Nephron progenitor cell (in vitro differentiated cells): ENCODE measurements around the gene FMC1.
"Not testable (repeated sequence)": the region's sequence is repeated elsewhere in the genome, so short reads cannot be mapped to it uniquely, and the experiment has no call there.

ENCODE experiments used
- DNase-seq: peaks from one replicate; pipeline ENCODE4 v3.0.0; 2021
- H3K27ac Mint-ChIP-seq: 2 replicates; pipeline ENCODE4 v1.8.0; 2021; ENCODE audit warnings: mild to moderate bottlenecking, moderate library complexity, mixed read lengths
- H3K27me3 Mint-ChIP-seq: 2 replicates; pipeline ENCODE4 v1.8.0; 2021; ENCODE audit warnings: mild to moderate bottlenecking, low read depth, mixed read lengths; ENCODE audit not compliant: poor library complexity
- H3K36me3 Mint-ChIP-seq: 2 replicates; pipeline ENCODE4 v1.8.0; 2021; ENCODE audit warnings: low read depth, mixed read lengths
- H3K4me1 Mint-ChIP-seq: 2 replicates; pipeline ENCODE4 v1.8.0; 2021; ENCODE audit warnings: mixed read lengths
- H3K4me3 Mint-ChIP-seq: 2 replicates; pipeline ENCODE4 v1.8.0; 2021; ENCODE audit warnings: mild to moderate bottlenecking, moderate library complexity, mixed read lengths
- H3K9me3 Mint-ChIP-seq: 2 replicates; pipeline ENCODE4 v1.8.0; 2021; ENCODE audit warnings: mild to moderate bottlenecking, moderate library complexity, mixed read lengths
- TF ChIP-seq, protein P1 (sequence below): fragments of 200-600 bp; sonication (generic); IDR thresholded peaks from 2 replicates; pipeline ENCODE4 v1.5.0; 2021; ENCODE audit warnings: antibody characterized with exemption

Gene FMC1

DNA sequence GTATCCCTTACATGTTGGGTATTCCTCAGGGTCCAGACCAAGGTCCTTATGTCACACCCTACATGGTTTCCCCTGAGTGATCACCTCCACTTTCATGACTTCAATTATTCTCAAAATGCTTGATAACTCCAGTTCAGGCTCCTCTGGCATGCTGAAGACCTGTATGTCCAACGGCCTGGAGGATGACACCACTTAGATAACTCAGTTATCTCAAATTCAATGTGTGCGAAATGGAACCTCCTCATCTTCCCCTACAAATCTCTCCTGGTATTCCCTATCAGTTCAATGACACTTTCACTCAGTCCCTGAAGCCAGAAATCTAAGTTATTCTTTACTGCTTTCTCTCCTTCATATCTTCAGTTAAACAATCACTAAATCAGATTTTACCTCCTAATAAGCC lies 9.9 kb downstream of the FMC1 start:
- no peaks in the 10 kb centered on the region for H3K27me3 Mint-ChIP-seq
- no peaks in the 10 kb centered on the region for H3K4me1 Mint-ChIP-seq
- TF ChIP-seq, protein P1, sequence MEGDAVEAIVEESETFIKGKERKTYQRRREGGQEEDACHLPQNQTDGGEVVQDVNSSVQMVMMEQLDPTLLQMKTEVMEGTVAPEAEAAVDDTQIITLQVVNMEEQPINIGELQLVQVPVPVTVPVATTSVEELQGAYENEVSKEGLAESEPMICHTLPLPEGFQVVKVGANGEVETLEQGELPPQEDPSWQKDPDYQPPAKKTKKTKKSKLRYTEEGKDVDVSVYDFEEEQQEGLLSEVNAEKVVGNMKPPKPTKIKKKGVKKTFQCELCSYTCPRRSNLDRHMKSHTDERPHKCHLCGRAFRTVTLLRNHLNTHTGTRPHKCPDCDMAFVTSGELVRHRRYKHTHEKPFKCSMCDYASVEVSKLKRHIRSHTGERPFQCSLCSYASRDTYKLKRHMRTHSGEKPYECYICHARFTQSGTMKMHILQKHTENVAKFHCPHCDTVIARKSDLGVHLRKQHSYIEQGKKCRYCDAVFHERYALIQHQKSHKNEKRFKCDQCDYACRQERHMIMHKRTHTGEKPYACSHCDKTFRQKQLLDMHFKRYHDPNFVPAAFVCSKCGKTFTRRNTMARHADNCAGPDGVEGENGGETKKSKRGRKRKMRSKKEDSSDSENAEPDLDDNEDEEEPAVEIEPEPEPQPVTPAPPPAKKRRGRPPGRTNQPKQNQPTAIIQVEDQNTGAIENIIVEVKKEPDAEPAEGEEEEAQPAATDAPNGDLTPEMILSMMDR: no peak
- no peak for DNase-seq
- no peaks in the 10 kb centered on the region for H3K9me3 Mint-ChIP-seq
- no peak overlapping the region for H3K4me3 Mint-ChIP-seq
- H3K27ac Mint-ChIP-seq: no peak overlapping the region
- peaks cover 69% of the 10 kb centered on the region for H3K36me3 Mint-ChIP-seq

DNA sequence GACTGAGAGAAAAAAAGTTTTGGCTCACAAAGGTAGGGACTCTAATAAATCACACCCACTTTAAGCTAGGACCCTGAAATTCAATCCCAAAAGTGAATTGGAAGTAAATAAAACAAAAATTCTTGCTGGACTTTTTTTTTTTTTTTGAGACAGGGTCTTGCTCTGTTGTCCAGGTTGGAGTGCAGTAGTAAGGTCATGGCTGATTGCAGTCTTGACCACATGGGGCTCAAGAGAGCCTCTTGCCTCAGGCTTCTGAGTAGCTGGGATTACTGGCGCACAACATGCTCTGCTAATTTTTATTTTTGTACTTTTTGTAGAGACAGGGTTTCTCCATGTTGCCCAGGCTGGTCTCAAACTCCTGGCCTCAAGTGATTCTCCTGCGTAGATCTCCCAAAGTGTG lies 13.6 kb downstream of the FMC1 start:
- no peaks in the 10 kb centered on the region for H3K9me3 Mint-ChIP-seq
- peaks cover 10% of the 10 kb centered on the region for H3K4me1 Mint-ChIP-seq
- no peak for DNase-seq
- H3K27ac Mint-ChIP-seq: peak overlapping the region; percentile 77
- peaks cover 55% of the 10 kb centered on the region for H3K36me3 Mint-ChIP-seq
- H3K4me3 Mint-ChIP-seq: no peak overlapping the region
- no peaks in the 10 kb centered on the region for H3K27me3 Mint-ChIP-seq
- TF ChIP-seq, protein P1: no peak

DNA sequence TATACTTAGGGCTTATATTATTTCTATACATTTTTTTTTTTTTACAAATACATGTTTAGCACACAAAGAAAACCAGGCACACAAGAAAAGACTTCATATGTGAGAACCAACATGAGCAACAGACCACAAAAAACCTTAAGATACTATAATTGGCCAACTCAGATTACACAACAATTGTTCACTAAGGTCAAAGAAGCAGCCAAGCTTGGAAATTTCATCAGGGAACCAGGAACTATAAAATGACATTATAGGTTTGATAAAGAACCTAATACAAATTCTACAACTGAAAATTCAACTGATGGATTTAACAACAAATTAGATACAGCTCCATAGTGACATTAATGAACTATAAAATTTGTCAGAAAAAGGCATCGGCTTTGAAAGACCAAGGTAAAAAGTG lies 14.2 kb downstream of the FMC1 start:
- Mint-ChIP-seq H3K36me3 (peaks cover 49% of the 10 kb centered on the region), H3K9me3 (no peaks in the 10 kb centered on the region), H3K4me3 (no peak overlapping the region), H3K27ac (no peak overlapping the region), H3K4me1 (peaks cover 10% of the 10 kb centered on the region), H3K27me3 (no peaks in the 10 kb centered on the region)
- TF ChIP-seq, protein P1: no peak
- DNase-seq: no peak

DNA sequence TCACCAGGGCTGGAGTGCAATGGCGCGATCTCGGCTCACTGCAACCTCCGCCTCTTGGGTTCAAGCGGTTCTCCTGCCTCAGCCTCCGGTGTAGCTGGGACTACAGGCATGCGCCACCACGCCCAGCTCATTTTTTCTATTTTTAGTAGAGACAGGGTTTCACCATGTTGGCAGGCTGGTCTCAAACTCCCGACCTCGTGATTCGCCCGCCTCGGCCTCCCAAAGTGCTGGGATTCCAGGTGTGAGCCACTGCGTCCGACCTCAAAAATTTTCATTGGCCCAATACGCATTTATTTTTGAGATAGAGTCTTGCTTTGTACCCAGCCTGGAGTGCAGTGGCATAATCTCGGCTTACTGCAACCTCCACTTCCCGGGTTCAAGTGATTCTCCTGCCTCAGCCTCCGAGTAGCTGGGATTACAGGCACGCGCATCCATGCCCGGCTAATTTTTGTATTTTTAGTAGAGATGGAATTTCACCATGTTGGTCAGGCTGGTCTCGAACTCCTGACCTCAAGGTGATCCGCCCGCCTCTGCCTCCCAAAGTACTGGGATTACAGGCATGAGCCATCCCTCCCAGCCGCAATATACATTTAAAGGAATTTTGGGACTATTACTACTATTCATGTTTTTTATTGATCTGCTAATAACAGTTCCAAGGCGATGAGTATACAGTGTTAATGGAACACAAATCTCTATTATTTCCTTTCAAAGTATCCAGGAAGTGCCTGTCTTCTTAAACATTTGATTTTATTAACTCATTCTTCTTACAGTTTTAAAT lies 16.8 kb downstream of the FMC1 start:
- H3K27ac Mint-ChIP-seq: peak overlapping the region; percentile 99
- not testable (repeated sequence) for H3K27me3 Mint-ChIP-seq, DNase-seq, H3K9me3 Mint-ChIP-seq
- H3K4me3 Mint-ChIP-seq: peak overlapping the region; percentile 99
- peaks cover 33% of the 10 kb centered on the region for H3K4me1 Mint-ChIP-seq
- H3K36me3 Mint-ChIP-seq: peaks cover 37% of the 10 kb centered on the region

DNA sequence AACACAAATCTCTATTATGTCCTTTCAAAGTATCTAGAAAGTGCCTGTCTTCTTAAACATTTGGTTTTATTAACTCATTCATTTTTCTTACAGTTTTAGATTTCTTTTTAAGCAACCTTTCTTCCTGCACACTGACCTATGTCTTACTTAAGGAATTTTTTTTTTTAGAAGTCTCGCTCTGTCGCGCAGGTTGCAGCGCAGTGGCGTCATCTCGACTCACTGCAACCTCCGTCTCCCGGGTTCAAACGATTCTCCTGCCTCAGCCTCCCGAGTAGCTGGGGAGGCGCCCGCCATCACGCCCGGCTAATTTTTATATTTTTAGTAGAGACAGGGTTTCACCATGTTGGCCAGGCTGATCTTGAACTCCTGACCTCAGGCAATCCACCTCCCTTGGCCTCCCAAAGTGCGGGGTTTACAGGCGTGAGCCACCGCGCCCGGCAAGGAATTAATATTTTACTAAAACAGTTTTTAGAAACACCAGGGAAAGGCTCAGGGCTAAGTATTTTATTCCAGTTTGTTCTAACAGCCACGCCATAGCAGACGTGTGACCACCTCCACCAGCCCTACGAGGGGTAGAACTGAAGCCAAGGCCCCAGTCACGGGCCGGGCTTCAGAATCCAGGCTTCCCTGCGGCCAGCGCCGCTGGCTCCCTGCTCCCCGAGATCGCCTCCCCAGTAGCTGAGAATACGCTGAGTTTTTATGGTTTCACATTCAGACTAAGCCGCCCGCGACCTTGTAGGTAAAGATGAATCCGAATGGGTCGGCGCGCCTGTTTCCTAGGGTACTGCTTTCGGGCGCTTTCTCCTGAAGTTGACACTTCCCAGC lies 17.6 kb downstream of the FMC1 start:
- Mint-ChIP-seq H3K4me1 (peaks cover 36% of the 10 kb centered on the region), H3K27ac (peak overlapping the region; percentile 99), H3K36me3 (peaks cover 39% of the 10 kb centered on the region), H3K9me3 (no peaks in the 10 kb centered on the region), H3K4me3 (peak overlapping the region; percentile 99), H3K27me3 (no peaks in the 10 kb centered on the region)
- TF ChIP-seq, protein P1: no peak
- DNase-seq: no peak

DNA sequence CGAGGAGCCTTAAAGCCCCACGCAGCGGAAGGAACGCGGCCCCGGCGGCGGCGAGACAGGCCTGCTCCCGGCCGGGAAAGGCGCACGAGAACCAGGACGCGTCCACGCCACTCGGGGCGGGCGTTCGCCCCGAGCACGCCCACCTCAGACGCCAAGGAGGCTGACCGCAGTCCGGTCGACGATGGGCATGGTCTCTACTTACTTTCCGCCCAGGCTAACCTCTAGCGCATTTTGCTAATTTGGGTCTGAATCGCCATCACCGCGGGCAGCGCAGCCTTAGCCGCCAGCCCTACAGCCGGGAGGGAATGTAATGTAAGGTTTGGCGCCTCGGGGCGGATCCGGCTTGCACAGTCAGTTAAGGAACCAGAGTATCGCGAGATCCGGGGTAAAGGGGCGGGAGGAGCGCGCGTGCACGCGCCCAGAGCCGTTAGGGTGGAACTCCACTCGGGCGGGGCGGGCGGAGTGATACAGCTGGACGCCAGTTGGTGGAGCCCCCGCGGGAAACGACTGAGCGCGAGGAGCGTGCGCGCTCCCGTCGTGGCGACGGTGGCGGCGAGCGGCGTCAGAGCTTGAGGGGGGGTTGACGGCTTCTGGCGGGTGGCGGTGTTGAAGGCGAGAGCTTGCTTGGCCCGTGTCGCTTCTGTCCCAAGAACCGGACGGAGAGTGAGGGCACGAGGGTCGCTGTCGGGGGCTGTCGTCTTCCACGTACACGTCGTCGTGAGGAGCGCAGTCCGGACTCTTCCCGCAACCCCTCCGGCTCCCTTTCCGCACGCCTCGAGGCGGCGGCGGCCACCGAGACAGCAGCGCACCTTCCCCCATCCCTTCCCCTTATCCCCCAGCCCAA lies 18.5 kb downstream of the FMC1 start, which contains the start of gene LUC7L2:
Gene LUC7L2 (plus strand): TSS at position 529 of the 844 bp plus-strand sequence. CDS start 368 bp downstream, outside the sequence.
- Mint-ChIP-seq H3K4me1 (peaks cover 36% of the 10 kb centered on the region), H3K4me3 (peak within 1 kb of the TSS; percentile 99), H3K27ac (peak within 1 kb of the TSS; percentile 99), H3K9me3 (no peaks in the 10 kb centered on the region), H3K36me3 (peaks cover 35% of the 10 kb centered on the region), H3K27me3 (no peaks in the 10 kb centered on the region)
- TF ChIP-seq, protein P1: no peak
- DNase-seq: peak; percentile 99
